SK-N-SH treated with all-trans-retinoic acid at 6 μM for 48 hours (cell line): ENCODE measurements around the gene TRDMT1.

Experiments used
- ATAC-seq: fragments of 200-7000 bp; cut with Tn5 transposase; 3 replicates; pipeline ENCODE4 v1.9.1; 2020; ENCODE audit warnings: mild to moderate bottlenecking, moderate library complexity
- ARNTL ChIP-seq: fragments of 450-650 bp; formaldehyde crosslinking; IDR thresholded peaks from 2 replicates; pipeline ENCODE4 v1.5.0; 2020; ENCODE audit warnings: low read depth, mild to moderate bottlenecking, moderate library complexity, borderline replicate concordance
- BACH2 ChIP-seq: fragments of 250-450 bp; sonication (Bioruptor Pico); IDR thresholded peaks from 2 replicates; pipeline ENCODE4 v1.9.0; 2021; ENCODE audit warnings: mild to moderate bottlenecking, borderline replicate concordance
- CREB5 ChIP-seq: fragments of 250-450 bp; sonication (Bioruptor Pico); IDR thresholded peaks from 2 replicates; pipeline ENCODE4 v1.5.1; 2020; ENCODE audit warnings: low read depth, mild to moderate bottlenecking, moderate library complexity
- CSDC2 ChIP-seq: fragments of 250-450 bp; sonication (Bioruptor Pico); IDR thresholded peaks from 2 replicates; pipeline ENCODE4 v1.5.0; 2020; ENCODE audit warnings: mild to moderate bottlenecking, moderate library complexity
- CSRNP3 ChIP-seq: fragments of 250-450 bp; sonication (Bioruptor Pico); IDR thresholded peaks from 2 replicates; pipeline ENCODE4 v1.5.1; 2021; ENCODE audit warnings: mild to moderate bottlenecking, moderate library complexity
- ESRRG ChIP-seq: fragments of 250-450 bp; sonication (Bioruptor Pico); IDR thresholded peaks from 2 replicates; pipeline ENCODE4 v1.6.1; 2021; ENCODE audit warnings: mild to moderate bottlenecking
- GLIS3 ChIP-seq: fragments of 250-450 bp; sonication (Bioruptor Pico); IDR thresholded peaks from 2 replicates; pipeline ENCODE4 v1.5.0; 2020; ENCODE audit warnings: mild to moderate bottlenecking, moderate library complexity
- OSR1 ChIP-seq: fragments of 250-450 bp; sonication (Bioruptor Pico); IDR thresholded peaks from 2 replicates; pipeline ENCODE4 v1.8.0; 2022; ENCODE audit warnings: moderate library complexity, mild to moderate bottlenecking, inconsistent platforms
- PPARA ChIP-seq: fragments of 250-450 bp; sonication (Bioruptor Pico); IDR thresholded peaks from 2 replicates; pipeline ENCODE4 v1.5.0; 2020; ENCODE audit warnings: mild to moderate bottlenecking, borderline replicate concordance
- RARB ChIP-seq: fragments of 250-450 bp; sonication (Bioruptor Pico); IDR thresholded peaks from 2 replicates; pipeline ENCODE4 v1.8.0; 2021; ENCODE audit warnings: mild to moderate bottlenecking, moderate library complexity
- SNAI2 ChIP-seq: fragments of 250-450 bp; sonication (Bioruptor Pico); IDR thresholded peaks from 2 replicates; pipeline ENCODE4 v1.5.0; 2020; ENCODE audit warnings: mild to moderate bottlenecking, moderate library complexity
- TCF4 ChIP-seq: fragments of 250-450 bp; sonication (Bioruptor Pico); IDR thresholded peaks from 2 replicates; pipeline ENCODE4 v1.8.0; 2021; ENCODE audit warnings: mild to moderate bottlenecking, moderate library complexity, borderline replicate concordance
- TOX ChIP-seq: fragments of 250-450 bp; sonication (Bioruptor Pico); IDR thresholded peaks from 2 replicates; pipeline ENCODE4 v1.8.0; 2021; ENCODE audit warnings: mild to moderate bottlenecking, moderate library complexity, borderline replicate concordance
- TSHZ2 ChIP-seq: fragments of 250-450 bp; sonication (Bioruptor Pico); IDR thresholded peaks from 2 replicates; pipeline ENCODE4 v1.5.0; 2020; ENCODE audit warnings: mild to moderate bottlenecking, moderate library complexity
- ZC3H10 ChIP-seq: fragments of 250-450 bp; sonication (Bioruptor Pico); IDR thresholded peaks from 2 replicates; pipeline ENCODE4 v1.5.1; 2021; ENCODE audit warnings: mild to moderate bottlenecking, moderate library complexity
- ZFP3 ChIP-seq: fragments of 250-450 bp; sonication (Bioruptor Pico); IDR thresholded peaks from 2 replicates; pipeline ENCODE4 v1.5.0; 2020; ENCODE audit warnings: mild to moderate bottlenecking, moderate library complexity
- ZFP30 ChIP-seq: fragments of 450-650 bp; formaldehyde crosslinking; IDR thresholded peaks from 2 replicates; pipeline ENCODE4 v1.5.0; 2022; ENCODE audit warnings: mild to moderate bottlenecking, moderate library complexity
- ZNF565 ChIP-seq: fragments of 450-650 bp; formaldehyde crosslinking; conservative IDR thresholded peaks from 2 replicates; pipeline ENCODE4 v1.5.0; 2020; ENCODE audit warnings: low read depth, mild to moderate bottlenecking, moderate library complexity
- ZNF70 ChIP-seq: fragments of 450-650 bp; formaldehyde crosslinking; IDR thresholded peaks from 2 replicates; pipeline ENCODE4 v1.5.0; 2020; ENCODE audit warnings: mild to moderate bottlenecking, moderate library complexity
- ZNF8 ChIP-seq: fragments of 450-650 bp; formaldehyde crosslinking; IDR thresholded peaks from 2 replicates; pipeline ENCODE4 v1.5.0; 2020; ENCODE audit warnings: mild to moderate bottlenecking, moderate library complexity
- TF ChIP-seq, protein P1 (sequence below): fragments of 250-450 bp; sonication (Bioruptor Pico); IDR thresholded peaks from 2 replicates; pipeline ENCODE4 v1.8.0; 2020; ENCODE audit warnings: mild to moderate bottlenecking, moderate library complexity, borderline replicate concordance

The TRDMT1 gene

DNA sequence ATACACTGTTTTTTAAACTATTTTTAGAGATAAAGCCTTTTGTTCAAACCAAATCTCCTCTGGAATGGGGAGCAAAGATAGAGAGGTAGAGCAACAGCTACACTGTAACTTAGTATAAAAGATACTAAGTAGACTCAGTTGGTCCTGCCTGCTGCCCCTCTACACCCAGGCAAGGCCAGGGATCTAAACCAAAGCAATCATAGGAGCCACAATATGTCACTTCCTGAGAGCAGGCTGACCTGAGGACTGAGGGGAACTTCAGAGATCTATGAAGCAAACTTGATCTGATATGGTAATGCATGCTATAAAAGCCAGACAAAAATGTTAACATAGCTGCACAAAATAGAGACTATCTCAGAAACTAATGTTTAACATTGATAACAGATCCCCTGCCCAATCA is 7.0 kb upstream of the TRDMT1 start:
- ATAC-seq, result no peak
- TF ChIP-seq CREB5 (CRISPR knock-in tag) (no peak), ZFP3 (no peak), RARB (CRISPR knock-in tag) (no peak), CSRNP3 (no peak), OSR1 (CRISPR knock-in tag) (no peak), CSDC2 (CRISPR knock-in tag) (no peak), ARNTL (CRISPR knock-in tag) (no peak), TCF4 (no peak), SNAI2 (CRISPR knock-in tag) (no peak), ZNF70 (CRISPR knock-in tag) (no peak), ZNF8 (CRISPR knock-in tag) (no peak)
- TF ChIP-seq, protein P1, sequence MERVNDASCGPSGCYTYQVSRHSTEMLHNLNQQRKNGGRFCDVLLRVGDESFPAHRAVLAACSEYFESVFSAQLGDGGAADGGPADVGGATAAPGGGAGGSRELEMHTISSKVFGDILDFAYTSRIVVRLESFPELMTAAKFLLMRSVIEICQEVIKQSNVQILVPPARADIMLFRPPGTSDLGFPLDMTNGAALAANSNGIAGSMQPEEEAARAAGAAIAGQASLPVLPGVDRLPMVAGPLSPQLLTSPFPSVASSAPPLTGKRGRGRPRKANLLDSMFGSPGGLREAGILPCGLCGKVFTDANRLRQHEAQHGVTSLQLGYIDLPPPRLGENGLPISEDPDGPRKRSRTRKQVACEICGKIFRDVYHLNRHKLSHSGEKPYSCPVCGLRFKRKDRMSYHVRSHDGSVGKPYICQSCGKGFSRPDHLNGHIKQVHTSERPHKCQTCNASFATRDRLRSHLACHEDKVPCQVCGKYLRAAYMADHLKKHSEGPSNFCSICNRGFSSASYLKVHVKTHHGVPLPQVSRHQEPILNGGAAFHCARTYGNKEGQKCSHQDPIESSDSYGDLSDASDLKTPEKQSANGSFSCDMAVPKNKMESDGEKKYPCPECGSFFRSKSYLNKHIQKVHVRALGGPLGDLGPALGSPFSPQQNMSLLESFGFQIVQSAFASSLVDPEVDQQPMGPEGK, result no peak

- peak; percentile 73 for ATAC-seq
These were observed 4.8 kb upstream of the TRDMT1 start for GRCh38 chr10:17206210-17206709.

More at GRCh38 chr10:17206210-17206709, 4.8 kb upstream of the TRDMT1 start:
- TF ChIP-seq, protein P1, result no peak
- TF ChIP-seq TCF4, result no peak
- no peak for TF ChIP-seq ZFP3
- TF ChIP-seq RARB (CRISPR knock-in tag), result no peak
- TF ChIP-seq OSR1 (CRISPR knock-in tag), result no peak
- TF ChIP-seq ZNF8 (CRISPR knock-in tag), result no peak
- TF ChIP-seq ARNTL (CRISPR knock-in tag), result no peak
- TF ChIP-seq BACH2 (CRISPR knock-in tag), result no peak
- TF ChIP-seq PPARA (CRISPR knock-in tag), result no peak
- TF ChIP-seq SNAI2 (CRISPR knock-in tag), result no peak
- TF ChIP-seq CREB5 (CRISPR knock-in tag), result no peak
- no peak for TF ChIP-seq ZNF565 (CRISPR knock-in tag)
- no peak for TF ChIP-seq TOX (CRISPR knock-in tag)
- TF ChIP-seq ESRRG, result no peak
- TF ChIP-seq TSHZ2 (CRISPR knock-in tag), result no peak
- no peak for TF ChIP-seq GLIS3 (CRISPR knock-in tag)
- TF ChIP-seq CSRNP3, result no peak
- no peak for TF ChIP-seq ZC3H10
- no peak for TF ChIP-seq ZFP30 (CRISPR knock-in tag)
